NCI-H82 treated with DMSO at 0.1 percent for 48 hours (cell line): ENCODE results near the gene BMPR1B.

ENCODE experiments used
- DNase-seq: peaks from one replicate; lab custom pipeline; 2025; ENCODE audit not compliant: unreplicated experiment; lab: John Stamatoyannopoulos, UW

BMPR1B gene

GRCh38 chr4:94762326-94762725 is 4.6 kb downstream of the BMPR1B start:
- no peak for DNase-seq

- no peak for DNase-seq
Measured at GRCh38 chr4:94763005-94763404, 5.2 kb downstream of the BMPR1B start.

GRCh38 chr4:94763500-94763899 is 5.7 kb downstream of the BMPR1B start:
- DNase-seq: no peak

GRCh38 chr4:94764069-94764468 is 6.3 kb downstream of the BMPR1B start:
- DNase-seq: no peak

GRCh38 chr4:94765174-94765573 is 7.4 kb downstream of the BMPR1B start:
- no peak for DNase-seq

GRCh38 chr4:94765648-94766047 is 7.9 kb downstream of the BMPR1B start:
- no peak for DNase-seq

GRCh38 chr4:94766856-94767255 is 9.1 kb downstream of the BMPR1B start:
- no peak for DNase-seq

GRCh38 chr4:94767446-94767845 is 9.7 kb downstream of the BMPR1B start:
- DNase-seq: no peak

GRCh38 chr4:94782707-94783106 is 25.0 kb downstream of the BMPR1B start:
- no peak for DNase-seq

GRCh38 chr4:94791701-94792100 is 33.9 kb downstream of the BMPR1B start:
- no peak for DNase-seq

GRCh38 chr4:94798808-94799207 is 41.1 kb downstream of the BMPR1B start:
- DNase-seq: no peak

- DNase-seq: no peak
Measured at GRCh38 chr4:94801016-94801415, 43.3 kb downstream of the BMPR1B start.

GRCh38 chr4:94802091-94802490 is 44.3 kb downstream of the BMPR1B start:
- no peak for DNase-seq

- DNase-seq: no peak
Measured at GRCh38 chr4:94803181-94803580, 45.4 kb downstream of the BMPR1B start.

GRCh38 chr4:94804650-94805049 is 46.9 kb downstream of the BMPR1B start:
- no peak for DNase-seq

GRCh38 chr4:94806376-94806775 is 48.6 kb downstream of the BMPR1B start:
- no peak for DNase-seq

- DNase-seq: no peak
Measured at GRCh38 chr4:94811643-94812042, 53.9 kb downstream of the BMPR1B start.

GRCh38 chr4:94813221-94813620 is 55.5 kb downstream of the BMPR1B start:
- no peak for DNase-seq

GRCh38 chr4:94814237-94814636 is 56.5 kb downstream of the BMPR1B start:
- no peak for DNase-seq

- DNase-seq: no peak
Measured at GRCh38 chr4:94819371-94820168, 61.8 kb downstream of the BMPR1B start.

GRCh38 chr4:94826206-94826605 is 68.5 kb downstream of the BMPR1B start:
- DNase-seq: no peak

GRCh38 chr4:94827481-94828110 is 69.8 kb downstream of the BMPR1B start:
- no peak for DNase-seq

- DNase-seq: no peak
Measured at GRCh38 chr4:94828882-94829281, 71.1 kb downstream of the BMPR1B start.
